OCI-LY3 (cell line): ENCODE data around the gene JPT2.

Experiments used
- H2AFZ ChIP-seq: fragments of 200-600, 300-600 bp; shearing (Covaris generic); 2 replicates; pipeline ENCODE4 v1.6.0; 2014; ENCODE audit warnings: antibody characterized with exemption, low read depth, low read length
- H3K27ac ChIP-seq: fragments of 200-600, 300-600 bp; sonication (generic); 2 replicates; pipeline ENCODE4 v1.5.1; 2014; ENCODE audit warnings: mild to moderate bottlenecking, low read length, moderate library complexity, mixed read lengths
- H3K27me3 ChIP-seq: fragments of 200-600, 300-600 bp; sonication (generic); 2 replicates; pipeline ENCODE4 v1.6.1; 2014; ENCODE audit warnings: low read depth, low read length, mixed read lengths
- H3K36me3 ChIP-seq: fragments of 200-600, 300-600 bp; sonication (generic); replicated peaks from 2 replicates; pipeline ENCODE3; 2014; ENCODE audit warnings: low read depth, low read length, mixed read lengths
- H3K4me1 ChIP-seq: fragments of 300-600, 200-600 bp; sonication (generic); 2 replicates; pipeline ENCODE4 v1.6.1; 2014; ENCODE audit warnings: low read length, mixed read lengths
- H3K4me2 ChIP-seq: fragments of 200-600, 300-600 bp; sonication (generic); 2 replicates; pipeline ENCODE4 v1.6.1; 2014; ENCODE audit warnings: low read length, mixed read lengths
- H3K4me3 ChIP-seq: fragments of 300-600, 200-600 bp; sonication (generic); 2 replicates; pipeline ENCODE4 v1.5.1; 2014; ENCODE audit warnings: antibody characterized with exemption, mild to moderate bottlenecking, low read length, moderate library complexity
- H3K79me2 ChIP-seq: fragments of 300-600, 200-600 bp; shearing (Covaris generic); 2 replicates; pipeline ENCODE4 v1.6.1; 2014; ENCODE audit warnings: mild to moderate bottlenecking, low read length, mixed read lengths
- H3K9ac ChIP-seq: fragments of 300-600, 200-600 bp; shearing (Covaris generic); 2 replicates; pipeline ENCODE4 v1.6.0; 2014; ENCODE audit warnings: mild to moderate bottlenecking, low read length, moderate library complexity
- H3K9me3 ChIP-seq: fragments of 200-600, 300-600 bp; shearing (Covaris generic); 2 replicates; pipeline ENCODE4 v1.6.1; 2014; ENCODE audit warnings: low read length, mixed read lengths; ENCODE audit not compliant: insufficient read depth
- H4K20me1 ChIP-seq: fragments of 200-600, 300-600 bp; sonication (generic); 2 replicates; pipeline ENCODE4 v1.6.1; 2016; ENCODE audit warnings: low read length, mixed read lengths; ENCODE audit not compliant: insufficient read depth
- CTCF ChIP-seq: fragments of 200-600, 300-600 bp; sonication (generic); IDR thresholded peaks from 2 replicates; pipeline ENCODE4 v1.5.1; 2014; ENCODE audit warnings: antibody characterized with exemption, low read length, low read depth
- EZH2phosphoT487 ChIP-seq: fragments of 200-600 bp; shearing (Covaris generic); IDR thresholded peaks from 2 replicates; pipeline ENCODE4 v1.6.1; 2018; ENCODE audit warnings: antibody characterized with exemption, mixed run types, low read depth

The JPT2 gene

GRCh38 chr16:1741553-1742165 lies 63.6 kb downstream of the JPT2 start:
- no peaks in the 10 kb centered on the region for H4K20me1 ChIP-seq
- no peak overlapping the region for H3K4me2 ChIP-seq
- H3K27me3 ChIP-seq: no peaks in the 10 kb centered on the region
- H3K4me1 ChIP-seq: no peaks in the 10 kb centered on the region
- H3K9me3 ChIP-seq: no peaks in the 10 kb centered on the region
- TF ChIP-seq CTCF: no peak
- TF ChIP-seq EZH2phosphoT487: no peak
- no peak overlapping the region for H2AFZ ChIP-seq
- no peak overlapping the region for H3K4me3 ChIP-seq
- no peak overlapping the region for H3K27ac ChIP-seq
- no peak overlapping the region for H3K9ac ChIP-seq
- no peaks in the 10 kb centered on the region for H3K79me2 ChIP-seq
- no peaks in the 10 kb centered on the region for H3K36me3 ChIP-seq

GRCh38 chr16:1743376-1744337 lies 65.6 kb downstream of the JPT2 start:
- TF ChIP-seq CTCF (no peak), EZH2phosphoT487 (no peak)
- no peaks in the 10 kb centered on the region for H4K20me1 ChIP-seq
- no peaks in the 10 kb centered on the region for H3K4me1 ChIP-seq
- no peaks in the 10 kb centered on the region for H3K9me3 ChIP-seq
- H3K4me3 ChIP-seq: no peak overlapping the region
- no peaks in the 10 kb centered on the region for H3K27me3 ChIP-seq
- no peaks in the 10 kb centered on the region for H3K36me3 ChIP-seq
- no peak overlapping the region for H3K27ac ChIP-seq
- H2AFZ ChIP-seq: no peak overlapping the region
- no peaks in the 10 kb centered on the region for H3K79me2 ChIP-seq
- no peak overlapping the region for H3K4me2 ChIP-seq
- no peak overlapping the region for H3K9ac ChIP-seq

GRCh38 chr16:1744338-1744840 lies 66.3 kb downstream of the JPT2 start:
- Histone ChIP-seq H2AFZ (no peak overlapping the region), H3K9me3 (no peaks in the 10 kb centered on the region), H3K4me1 (no peaks in the 10 kb centered on the region), H3K27me3 (no peaks in the 10 kb centered on the region), H3K79me2 (no peaks in the 10 kb centered on the region), H3K4me3 (no peak overlapping the region), H3K27ac (no peak overlapping the region), H3K9ac (no peak overlapping the region), H3K36me3 (peaks cover under 1% of the 10 kb centered on the region), H3K4me2 (no peak overlapping the region), H4K20me1 (no peaks in the 10 kb centered on the region)
- TF ChIP-seq CTCF: no peak
- no peak for TF ChIP-seq EZH2phosphoT487

- TF ChIP-seq EZH2phosphoT487 (no peak), CTCF (no peak)
- no peak overlapping the region for H3K4me2 ChIP-seq
- H3K36me3 ChIP-seq: peaks cover 3% of the 10 kb centered on the region
Observed at GRCh38 chr16:1745181-1745899, 67.3 kb downstream of the JPT2 start.

More at GRCh38 chr16:1745181-1745899, 67.3 kb downstream of the JPT2 start:
- Histone ChIP-seq H3K9ac (no peak overlapping the region), H3K4me1 (no peaks in the 10 kb centered on the region), H3K4me3 (no peak overlapping the region), H4K20me1 (no peaks in the 10 kb centered on the region), H3K27me3 (no peaks in the 10 kb centered on the region), H3K27ac (no peak overlapping the region), H2AFZ (no peak overlapping the region), H3K9me3 (no peaks in the 10 kb centered on the region), H3K79me2 (no peaks in the 10 kb centered on the region)
